NCI-H82 (cell line): ENCODE results near the gene CEACAM8.
"Not testable (repeated sequence)": the region's sequence is repeated elsewhere in the genome, so short reads cannot be mapped to it uniquely, and the experiment has no call there.

Experiments used
- DNase-seq: peaks from one replicate; lab custom pipeline; 2025; lab: John Stamatoyannopoulos, UW

Gene CEACAM8

GRCh38 chr19:42544146-42544545 is 50.6 kb downstream of the CEACAM8 start:
- no peak for DNase-seq

- no peak for DNase-seq
Observed at GRCh38 chr19:42542791-42543190, 51.9 kb downstream of the CEACAM8 start.

GRCh38 chr19:42540071-42540553 is 54.6 kb downstream of the CEACAM8 start:
- peak; percentile 65 for DNase-seq

- no peak for DNase-seq
Observed at GRCh38 chr19:42538841-42539709, 55.6 kb downstream of the CEACAM8 start.

GRCh38 chr19:42535276-42535675 is 59.4 kb downstream of the CEACAM8 start:
- DNase-seq: not testable (repeated sequence)

GRCh38 chr19:42534391-42534790 is 60.3 kb downstream of the CEACAM8 start:
- DNase-seq: no peak

GRCh38 chr19:42532891-42533290 is 61.8 kb downstream of the CEACAM8 start:
- no peak for DNase-seq

- DNase-seq: no peak
Observed at GRCh38 chr19:42531313-42531712, 63.4 kb downstream of the CEACAM8 start.
